Fibroblast of mammary gland (primary cell): ENCODE measurements around the gene ZFP28.
A peak's percentile ranks its signal among the peaks of the same experiment; 100 is the strongest.

Experiments used
- DNase-seq: peaks from one replicate; pipeline ENCODE4 v3.0.0-alpha.2; 2010; ENCODE audit warnings: low read depth
- H3K4me3 ChIP-seq: 2 replicates; pipeline ENCODE4 v1.5.1; 2011; ENCODE audit warnings: low read depth, mild to moderate bottlenecking, low read length, moderate library complexity; ENCODE audit not compliant: control insufficient read depth
- TF ChIP-seq, protein P1 (sequence below): conservative IDR thresholded peaks from 2 replicates; pipeline ENCODE4 v1.5.1; 2011; ENCODE audit warnings: low read depth, low read length, inconsistent platforms; ENCODE audit not compliant: control insufficient read depth, insufficient read depth

ZFP28 gene

DNA sequence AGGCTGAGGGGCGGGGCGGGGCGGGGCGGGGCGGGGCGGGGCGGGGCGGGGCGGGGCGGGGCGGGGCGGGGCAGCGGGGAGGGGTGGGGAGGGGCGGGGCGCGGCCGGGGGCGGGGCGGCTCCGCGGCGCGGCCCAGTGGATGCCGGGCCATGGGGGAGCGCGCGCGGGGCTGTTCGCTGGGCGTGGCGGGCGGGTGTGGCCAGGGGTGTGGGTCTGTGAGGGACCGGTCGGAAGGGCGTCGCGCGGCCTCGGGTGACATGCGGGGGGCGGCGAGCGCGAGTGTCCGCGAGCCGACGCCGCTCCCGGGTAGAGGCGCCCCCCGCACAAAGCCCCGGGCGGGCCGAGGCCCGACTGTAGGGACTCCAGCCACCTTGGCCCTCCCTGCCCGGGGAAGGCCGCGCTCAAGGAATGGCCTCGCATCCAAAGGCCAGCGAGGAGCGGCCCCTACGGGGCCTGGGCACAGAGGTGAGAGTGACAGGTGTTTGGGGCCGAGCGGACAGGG, at the start of gene ZFP28:
ZFP28 (plus strand) TSS at position 188 of the 503 bp plus-strand sequence; CDS start at position 259, 71 bp downstream.
- DNase-seq, result no peak
- H3K4me3 ChIP-seq, result peak within 1 kb of the TSS; percentile 72
- TF ChIP-seq, protein P1, sequence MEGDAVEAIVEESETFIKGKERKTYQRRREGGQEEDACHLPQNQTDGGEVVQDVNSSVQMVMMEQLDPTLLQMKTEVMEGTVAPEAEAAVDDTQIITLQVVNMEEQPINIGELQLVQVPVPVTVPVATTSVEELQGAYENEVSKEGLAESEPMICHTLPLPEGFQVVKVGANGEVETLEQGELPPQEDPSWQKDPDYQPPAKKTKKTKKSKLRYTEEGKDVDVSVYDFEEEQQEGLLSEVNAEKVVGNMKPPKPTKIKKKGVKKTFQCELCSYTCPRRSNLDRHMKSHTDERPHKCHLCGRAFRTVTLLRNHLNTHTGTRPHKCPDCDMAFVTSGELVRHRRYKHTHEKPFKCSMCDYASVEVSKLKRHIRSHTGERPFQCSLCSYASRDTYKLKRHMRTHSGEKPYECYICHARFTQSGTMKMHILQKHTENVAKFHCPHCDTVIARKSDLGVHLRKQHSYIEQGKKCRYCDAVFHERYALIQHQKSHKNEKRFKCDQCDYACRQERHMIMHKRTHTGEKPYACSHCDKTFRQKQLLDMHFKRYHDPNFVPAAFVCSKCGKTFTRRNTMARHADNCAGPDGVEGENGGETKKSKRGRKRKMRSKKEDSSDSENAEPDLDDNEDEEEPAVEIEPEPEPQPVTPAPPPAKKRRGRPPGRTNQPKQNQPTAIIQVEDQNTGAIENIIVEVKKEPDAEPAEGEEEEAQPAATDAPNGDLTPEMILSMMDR, result no peak

DNA sequence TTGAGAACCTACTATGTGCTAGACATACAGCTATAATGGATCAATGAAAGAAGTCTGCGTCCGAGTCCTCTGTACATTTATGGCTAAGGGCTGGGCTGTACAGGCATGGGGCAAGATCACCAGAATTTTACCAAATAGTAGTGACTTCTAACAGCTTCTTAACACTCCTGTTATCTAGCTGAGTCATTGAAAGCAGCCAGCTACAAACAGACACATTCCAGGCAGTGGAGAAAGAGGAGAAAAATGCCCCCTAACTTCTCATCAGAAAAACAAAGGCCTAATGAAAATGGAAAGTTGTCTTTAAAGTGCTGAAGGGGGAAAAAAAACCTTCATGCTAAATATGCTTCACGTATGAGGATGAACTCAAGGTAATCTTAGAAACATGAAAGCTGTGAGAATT, 47.3 kb upstream of the ZFP28 start:
- H3K4me3 ChIP-seq, result no peak overlapping the region
- TF ChIP-seq, protein P1, result no peak
- DNase-seq, result no peak

DNA sequence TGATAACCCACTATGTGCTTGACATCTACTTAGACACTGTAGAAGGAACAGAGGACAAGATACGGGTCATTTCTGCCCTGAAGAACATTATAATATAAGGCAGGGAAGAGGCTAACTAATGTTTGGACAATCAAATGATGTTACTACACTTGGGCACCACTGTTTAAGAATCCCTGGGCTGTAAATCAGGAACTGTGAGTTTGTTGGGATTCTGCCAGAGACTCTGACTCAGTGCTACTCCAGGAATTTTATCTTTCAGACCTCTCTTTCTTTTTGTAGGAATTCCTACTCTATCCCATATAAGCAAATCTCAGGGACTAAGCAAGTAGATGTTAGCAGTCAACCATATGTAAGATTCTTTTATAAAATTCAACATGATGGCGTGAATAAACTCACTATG, 34.2 kb upstream of the ZFP28 start:
- TF ChIP-seq, protein P1, result no peak
- DNase-seq, result peak; percentile 52
- H3K4me3 ChIP-seq, result no peak overlapping the region

DNA sequence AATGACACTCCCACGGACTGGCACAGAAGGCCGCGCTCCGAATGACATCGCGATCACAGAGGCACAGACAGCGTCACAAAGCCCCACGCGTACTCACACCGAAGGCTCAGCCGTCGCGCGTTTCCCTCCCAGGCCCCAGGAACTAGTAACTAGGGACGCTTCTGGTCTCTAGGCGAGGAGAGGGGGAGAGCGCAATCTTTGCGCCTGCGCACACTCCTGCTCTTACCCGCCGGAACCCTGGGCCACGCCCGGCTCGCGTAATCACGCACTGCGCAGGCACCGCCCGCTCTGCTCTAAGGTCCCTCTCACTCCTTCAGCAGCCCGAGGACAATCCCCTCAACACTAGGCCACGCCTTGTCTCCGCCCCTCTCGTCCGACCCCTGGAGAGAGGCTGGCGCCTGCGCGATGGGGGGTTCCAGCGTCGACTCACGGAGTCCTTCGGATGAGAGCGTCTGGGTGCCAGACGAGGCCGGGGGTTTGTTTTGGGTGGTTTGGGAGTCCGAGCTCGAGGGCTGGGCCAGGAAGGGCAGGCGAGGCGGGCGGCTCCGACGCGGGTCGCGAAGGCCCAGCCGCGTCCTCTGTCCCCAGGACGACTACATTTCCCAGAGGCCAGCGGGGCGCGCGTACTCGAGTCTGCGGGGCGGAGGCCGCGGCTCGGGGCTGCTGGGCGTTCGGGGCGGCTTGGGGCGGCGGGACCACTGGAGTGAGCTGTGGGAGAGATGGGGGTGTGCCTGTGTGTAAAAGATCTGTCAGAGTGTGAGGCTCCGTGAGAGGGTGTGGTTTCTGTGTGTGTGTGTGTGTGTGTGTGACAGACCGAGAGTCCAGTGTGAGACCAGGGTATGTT, 31.1 kb upstream of the ZFP28 start, which contains the start of gene ZNF471:
ZNF471 (plus strand) TSS at position 410 of the 844 bp plus-strand sequence. CDS start 3,717 bp downstream, outside the sequence.
- peak; percentile 98 for DNase-seq

GRCh38 chr19:56508290-56508778, 30.4 kb upstream of the ZFP28 start:
- DNase-seq, result no peak
- TF ChIP-seq, protein P1, result no peak
- H3K4me3 ChIP-seq, result peak overlapping the region; percentile 86

More for the DNA sequence above, 31.1 kb upstream of the ZFP28 start, which contains the start of gene ZNF471:
- TF ChIP-seq, protein P1, result no peak
- H3K4me3 ChIP-seq, result peak within 1 kb of the TSS; percentile 86

DNA sequence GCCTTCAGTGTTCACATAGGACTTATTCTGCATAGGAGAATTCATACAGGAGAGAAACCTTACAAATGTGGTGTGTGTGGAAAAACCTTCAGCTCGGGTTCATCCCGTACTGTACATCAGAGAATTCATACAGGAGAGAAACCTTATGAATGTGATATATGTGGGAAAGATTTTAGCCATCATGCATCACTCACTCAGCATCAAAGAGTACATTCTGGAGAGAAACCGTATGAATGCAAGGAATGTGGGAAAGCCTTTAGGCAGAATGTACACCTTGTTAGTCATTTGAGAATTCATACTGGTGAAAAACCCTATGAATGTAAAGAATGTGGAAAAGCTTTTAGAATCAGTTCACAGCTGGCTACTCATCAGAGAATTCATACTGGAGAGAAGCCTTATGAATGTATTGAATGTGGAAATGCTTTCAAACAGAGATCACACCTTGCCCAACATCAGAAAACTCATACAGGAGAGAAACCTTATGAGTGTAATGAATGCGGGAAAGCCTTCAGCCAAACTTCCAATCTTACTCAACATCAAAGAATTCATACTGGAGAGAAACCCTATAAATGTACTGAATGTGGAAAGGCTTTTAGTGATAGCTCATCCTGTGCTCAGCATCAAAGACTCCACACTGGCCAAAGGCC, 13.4 kb upstream of the ZFP28 start:
- no peak overlapping the region for H3K4me3 ChIP-seq
- TF ChIP-seq, protein P1, result no peak
- no peak for DNase-seq
